GM12878 (cell line): ENCODE results near the gene REV1. TPM values are rescaled to one million over a fixed set of nuclear protein-coding genes. Genes with fewer than 3 reads are reported as not detected.

Experiments
- ATAC-seq: fragments of 200-7000 bp; cut with Tn5 transposase; 3 replicates; pipeline ENCODE4 v1.9.1; 2020; ENCODE audit warnings: mild to moderate bottlenecking, moderate library complexity
- BruUV-seq: library from RNA; stranded (reverse); fragments of 400-500 nt; replicated peaks from 2 replicates; lab custom pipeline; 2021; lab: Mats Ljungman, UMichigan
- CTCF ChIA-PET: fragments of 300-600 bp; sonication (Branson Sonifier 250); formaldehyde crosslinking; extraction: SDS; loops from one replicate; lab custom pipeline; 2021; ENCODE audit warnings: inconsistent platforms; lab: Yijun Ruan, JAX
- POLR2A ChIA-PET: fragments of 350-600 bp; formaldehyde crosslinking; extraction: SDS; loops from one replicate; lab custom pipeline; 2021; ENCODE audit warnings: inconsistent platforms; lab: Charles Lee
- RAD21 ChIA-PET: fragments of 300-600 bp; sonication (Branson Sonifier 250); formaldehyde crosslinking; loops from one replicate; lab custom pipeline; 2023; ENCODE audit warnings: antibody characterized with exemption; ENCODE audit not compliant: unreplicated experiment; lab: Charles Lee
- SMC1A ChIA-PET: fragments of 300-600 bp; sonication (Branson Sonifier 250); formaldehyde crosslinking; loops from one replicate; lab custom pipeline; 2023; ENCODE audit not compliant: unreplicated experiment, uncharacterized antibody; lab: Charles Lee
- DNase-seq: peaks from one replicate; pipeline ENCODE4 v3.0.0-alpha.2; 2011; ENCODE audit warnings: low read depth, low spot score
- FAIRE-seq: peaks from 3 replicates; lab custom pipeline; 2011; peaks lifted over from hg19 to GRCh38; lab: Jason Lieb, UNC
- H2AFZ ChIP-seq: 2 replicates; pipeline ENCODE4 v1.6.0; 2011; ENCODE audit warnings: low read depth, low read length, control low read depth; ENCODE audit not compliant: control insufficient read depth
- H3K27ac ChIP-seq: 2 replicates; pipeline ENCODE4 v1.5.1; 2011; ENCODE audit warnings: control low read depth; ENCODE audit not compliant: control insufficient read depth, insufficient read depth
- H3K27me3 ChIP-seq, 2 experiments: replicated peaks in 1 of 2; 2 replicates each; pipeline versions ENCODE4 v1.6.0 to v1.6.1; 2011; ENCODE audit warnings: low read length in 1 of 2; ENCODE audit not compliant: control insufficient read depth in 2 of 2, insufficient read depth in 2 of 2
- H3K36me3 ChIP-seq, 2 experiments: 2 replicates each; pipeline ENCODE4 v1.5.1; 2011; ENCODE audit warnings: low read length in 1 of 2; ENCODE audit not compliant: control insufficient read depth in 2 of 2, insufficient read depth in 2 of 2
- H3K4me1 ChIP-seq: 2 replicates; pipeline ENCODE4 v1.6.1; 2011; ENCODE audit warnings: mild to moderate bottlenecking, low read length, moderate library complexity, mixed read lengths; ENCODE audit not compliant: control insufficient read depth, insufficient read depth
- H3K4me2 ChIP-seq: 2 replicates; pipeline ENCODE4 v1.6.0; 2011; ENCODE audit warnings: control low read depth; ENCODE audit not compliant: control insufficient read depth, insufficient read depth
- H3K4me3 ChIP-seq: fragments of 200-600 bp; sonication (generic); 2 replicates; pipeline ENCODE4 v1.5.1; 2016
- H3K79me2 ChIP-seq: 2 replicates; pipeline ENCODE4 v1.6.0; 2011; ENCODE audit warnings: low read length; ENCODE audit not compliant: control insufficient read depth, insufficient read depth
- H3K9ac ChIP-seq: 2 replicates; pipeline ENCODE4 v1.8.0; 2011; ENCODE audit warnings: low read length, control low read depth, mixed read lengths; ENCODE audit not compliant: control insufficient read depth, insufficient read depth
- H3K9me3 ChIP-seq: replicated peaks from 3 replicates; pipeline ENCODE4 v1.5.1; 2011; ENCODE audit warnings: mild to moderate bottlenecking, low read length; ENCODE audit not compliant: control insufficient read depth, insufficient read depth
- H4K20me1 ChIP-seq: 2 replicates; pipeline ENCODE4 v1.6.0; 2011; ENCODE audit not compliant: control insufficient read depth, insufficient read depth
- BRCA1 ChIP-seq: IDR thresholded peaks from 2 replicates; pipeline ENCODE4 v1.6.1; 2011; ENCODE audit warnings: low read depth, low read length, improper control_type of control experiment
- CREB1 ChIP-seq: IDR thresholded peaks from 2 replicates; pipeline ENCODE4 v1.6.1; 2012; ENCODE audit warnings: low read depth, mild to moderate bottlenecking, inconsistent platforms
- CREM ChIP-seq: IDR thresholded peaks from 2 replicates; pipeline ENCODE4 v1.6.1; 2014; ENCODE audit warnings: antibody characterized with exemption, low read depth
- NFXL1 ChIP-seq: fragments of 450-650 bp; IDR thresholded peaks from 2 replicates; pipeline ENCODE4 v1.6.1; 2017; ENCODE audit warnings: antibody characterized with exemption, mild to moderate bottlenecking, borderline replicate concordance
- NR2C1 ChIP-seq: fragments of 450-650 bp; IDR thresholded peaks from 2 replicates; pipeline ENCODE4 v1.6.1; 2017; ENCODE audit warnings: antibody characterized with exemption, mild to moderate bottlenecking, moderate library complexity
- POLR2AphosphoS2 ChIP-seq: IDR thresholded peaks from 2 replicates; pipeline ENCODE4 v1.6.1; 2011; ENCODE audit warnings: low read depth, mild to moderate bottlenecking, low read length, improper control_type of control experiment, moderate library complexity
- RCOR1 ChIP-seq: conservative IDR thresholded peaks from 2 replicates; pipeline ENCODE4 v1.6.1; 2012; ENCODE audit warnings: low read depth, low read length, improper control_type of control experiment
- TBL1XR1 ChIP-seq: IDR thresholded peaks from 2 replicates; pipeline ENCODE4 v1.6.1; 2012; ENCODE audit warnings: low read depth, low read length, improper control_type of control experiment
- USF1 ChIP-seq: IDR thresholded peaks from 2 replicates; pipeline ENCODE4 v1.6.1; 2011; ENCODE audit warnings: borderline replicate concordance, low read depth, mild to moderate bottlenecking, moderate library complexity, mixed read lengths, low read length; ENCODE audit not compliant: insufficient read depth; ENCODE audit errors: extremely low read length
- YBX1 ChIP-seq: fragments of 450-650 bp; IDR thresholded peaks from 2 replicates; pipeline ENCODE4 v1.6.1; 2016; ENCODE audit warnings: antibody characterized with exemption
- WGBS: methylation state at CpG from one replicate; pipeline ENCODE4 v1.1.6; 2016; ENCODE audit warnings: low lambda C conversion rate; ENCODE audit not compliant: insufficient replicate concordance, insufficient coverage; ENCODE audit errors: missing lambda C conversion rate; 5-methylcytosine and 5-hydroxymethylcytosine counted together
- in situ Hi-C: fragments of 300-500 bp; cut with MboI; formaldehyde crosslinking; loops from 9 replicates; pipeline ENCODE4 v1.14.3; 2018; ENCODE audit warnings: mixed read lengths
- intact Hi-C: fragments of 100-400 bp; cut with micrococcal nuclease; formaldehyde crosslinking; loops from one replicate; pipeline ENCODE4 v1.14.2; 2022; ENCODE audit not compliant: unreplicated experiment
- polyA plus RNA-seq, 11 experiments: library from polyadenylated mRNA; depleted of rRNA in 4 of 11; unstranded in 6 of 11; stranded (reverse) in 5 of 11; fragments of >200 nt; fragmentation: Nextera tagmentation in 4 of 11; fragmentation: Illumina TruSeq in 1 of 11; extraction: Ambion mirVana in 4 of 11; extraction: Trizol in 1 of 11; gene quantifications; 1 replicate in 1 of 11; 2 replicates in 10 of 11; pipeline versions ENCODE4 v1.2.1 to v1.2.3, GENCODE V29; 2011 to 2016; ENCODE audit warnings: inconsistent platforms in 2 of 11, missing spikeins in 2 of 11, low read depth in 1 of 11
- total RNA-seq, 4 experiments: library from RNA; depleted of rRNA in 3 of 4; stranded (reverse); fragments of >200 nt in 3 of 4; fragmentation: Illumina TruSeq in 1 of 4; extraction: Trizol in 1 of 4; gene quantifications; 2 replicates each; pipeline versions ENCODE4 v1.2.1 to v1.2.3, GENCODE V29; 2013 to 2021
- TF ChIP-seq, protein P1 (sequence below): fragments of 450-650 bp; IDR thresholded peaks from 2 replicates; pipeline ENCODE4 v1.6.1; 2018; ENCODE audit warnings: mild to moderate bottlenecking, low read depth, moderate library complexity; ENCODE audit not compliant: partially characterized antibody
- TF ChIP-seq, protein P2 (sequence below): IDR thresholded peaks from 2 replicates; pipeline ENCODE4 v1.6.1; 2012; ENCODE audit warnings: low read depth, low read length, improper control_type of control experiment

The REV1 gene
- total and polyA plus RNA-seq, 10 of the 15 experiments (the other 5 are each of a cell fraction or from before 2014, with no cell fraction given): 11.3 to 46.8 (median 29.0) TPM

DNA sequence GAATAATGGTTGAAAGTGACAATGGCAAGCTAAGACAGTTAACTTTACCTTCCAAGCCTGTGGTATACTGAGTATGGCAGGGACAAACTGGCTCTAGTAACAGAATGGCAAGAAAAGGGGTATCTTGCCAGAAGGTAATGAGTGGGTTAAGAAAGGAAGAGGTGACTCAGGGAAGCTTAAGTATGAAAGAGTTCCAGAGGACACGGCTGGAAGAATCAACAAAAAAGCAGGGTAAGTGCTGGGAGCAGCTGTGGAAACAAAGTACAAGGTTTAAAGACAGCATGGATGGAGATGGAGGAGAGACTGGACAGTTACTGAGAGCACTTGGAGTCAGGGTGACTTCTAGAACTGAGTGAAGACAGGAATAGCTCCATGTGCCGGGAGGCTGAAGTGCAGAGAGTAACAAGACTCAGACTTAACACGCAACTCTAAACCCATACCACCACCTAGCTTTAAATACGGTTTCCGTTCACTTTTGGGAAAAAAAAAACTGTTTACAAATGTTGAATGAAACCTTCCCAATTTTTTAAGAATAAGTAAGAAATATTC lies 69.0 kb downstream of the REV1 start:
- H3K79me2 ChIP-seq: no peaks in the 10 kb centered on the region
- no peaks in the 10 kb centered on the region for H3K4me1 ChIP-seq
- CTCF ChIA-PET: interaction anchor here (1.0 to 1.2 kb wide), 4 partner anchors 9 to 21 kb away, joined by 3 to 4 read pairs (median 4); no protein-coding TSS in a partner anchor
- 98% methylated on average over 5 of the region's 5 CpGs for whole genome bisulfite sequencing
- no peaks in the 10 kb centered on the region for H3K27me3 ChIP-seq
- TF ChIP-seq, protein P1, sequence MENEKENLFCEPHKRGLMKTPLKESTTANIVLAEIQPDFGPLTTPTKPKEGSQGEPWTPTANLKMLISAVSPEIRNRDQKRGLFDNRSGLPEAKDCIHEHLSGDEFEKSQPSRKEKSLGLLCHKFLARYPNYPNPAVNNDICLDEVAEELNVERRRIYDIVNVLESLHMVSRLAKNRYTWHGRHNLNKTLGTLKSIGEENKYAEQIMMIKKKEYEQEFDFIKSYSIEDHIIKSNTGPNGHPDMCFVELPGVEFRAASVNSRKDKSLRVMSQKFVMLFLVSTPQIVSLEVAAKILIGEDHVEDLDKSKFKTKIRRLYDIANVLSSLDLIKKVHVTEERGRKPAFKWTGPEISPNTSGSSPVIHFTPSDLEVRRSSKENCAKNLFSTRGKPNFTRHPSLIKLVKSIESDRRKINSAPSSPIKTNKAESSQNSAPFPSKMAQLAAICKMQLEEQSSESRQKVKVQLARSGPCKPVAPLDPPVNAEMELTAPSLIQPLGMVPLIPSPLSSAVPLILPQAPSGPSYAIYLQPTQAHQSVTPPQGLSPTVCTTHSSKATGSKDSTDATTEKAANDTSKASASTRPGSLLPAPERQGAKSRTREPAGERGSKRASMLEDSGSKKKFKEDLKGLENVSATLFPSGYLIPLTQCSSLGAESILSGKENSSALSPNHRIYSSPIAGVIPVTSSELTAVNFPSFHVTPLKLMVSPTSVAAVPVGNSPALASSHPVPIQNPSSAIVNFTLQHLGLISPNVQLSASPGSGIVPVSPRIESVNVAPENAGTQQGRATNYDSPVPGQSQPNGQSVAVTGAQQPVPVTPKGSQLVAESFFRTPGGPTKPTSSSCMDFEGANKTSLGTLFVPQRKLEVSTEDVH: no peak
- TF ChIP-seq NR2C1: no peak
- TF ChIP-seq, all 136 proteins: peak for 0
- ATAC-seq (no peak), FAIRE-seq (no peak), DNase-seq (no peak)
- BruUV-seq: no TSS peak
- Histone ChIP-seq H3K4me3 (no peak overlapping the region), H2AFZ (no peak overlapping the region), H3K36me3 (peaks cover 11 to 27% of the 10 kb centered on the region in 2 experiments), H3K9ac (no peak overlapping the region), H4K20me1 (no peaks in the 10 kb centered on the region), H3K9me3 (no peaks in the 10 kb centered on the region), H3K27ac (no peak overlapping the region), H3K4me2 (no peak overlapping the region)
- ChIA-PET SMC1A (interaction anchor here (0.9 kb wide), 1 partner anchor 16 kb away, joined by 3 read pairs; no protein-coding TSS in a partner anchor), POLR2A (interaction anchor here (0.7 to 1.6 kb wide), 4 partner anchors 15 to 655 kb away, joined by 3 to 5 read pairs (median 3); no protein-coding TSS in a partner anchor), RAD21 (interaction anchor here (0.8 kb wide), 1 partner anchor 18 kb away, joined by 3 read pairs; no protein-coding TSS in a partner anchor)
- in situ Hi-C loops (no loop called here), intact Hi-C loops (no loop called here)

DNA sequence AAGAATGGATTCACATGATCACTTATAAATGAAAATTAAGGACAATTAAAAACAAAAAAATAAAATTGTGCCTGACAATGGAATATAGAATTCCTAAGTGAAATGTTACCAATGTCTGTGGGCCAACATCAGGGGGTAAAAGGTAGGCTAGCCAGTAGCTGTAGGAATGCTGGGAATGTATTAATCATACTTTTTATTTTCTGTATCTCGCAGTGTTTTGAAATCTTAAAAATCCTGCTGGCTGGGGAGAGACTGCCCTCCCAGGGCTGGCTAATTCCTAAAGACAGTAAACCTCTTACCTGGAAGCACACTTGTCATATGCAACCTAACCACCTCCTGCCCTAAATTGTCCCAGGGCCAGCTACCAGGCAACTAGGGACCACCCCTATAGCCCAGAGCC lies 69.8 kb downstream of the REV1 start:
- no peaks in the 10 kb centered on the region for H3K79me2 ChIP-seq
- ChIA-PET SMC1A (no interaction called here), CTCF (interaction anchor here (1.0 kb wide), 2 partner anchors 10 to 17 kb away, joined by 4 read pairs; no protein-coding TSS in a partner anchor), RAD21 (no interaction called here), POLR2A (interaction anchor here (1.6 kb wide), 1 partner anchor 14 kb away, joined by 3 read pairs; no protein-coding TSS in a partner anchor)
- no peak overlapping the region for H2AFZ ChIP-seq
- WGBS: 100% methylated on average over 1 of the region's 1 CpG
- no peak overlapping the region for H3K9ac ChIP-seq
- H3K4me3 ChIP-seq: no peak overlapping the region
- H3K36me3 ChIP-seq: peaks cover 11 to 27% of the 10 kb centered on the region in 2 experiments
- H3K4me2 ChIP-seq: no peak overlapping the region
- intact Hi-C loops (no loop called here), in situ Hi-C loops (no loop called here)
- DNase-seq: no peak
- H3K4me1 ChIP-seq: no peaks in the 10 kb centered on the region
- BruUV-seq: no TSS peak
- no peaks in the 10 kb centered on the region for H4K20me1 ChIP-seq
- H3K27me3 ChIP-seq: no peaks in the 10 kb centered on the region
- H3K9me3 ChIP-seq: no peaks in the 10 kb centered on the region
- ATAC-seq: no peak
- FAIRE-seq: no peak
- no peak overlapping the region for H3K27ac ChIP-seq
- TF ChIP-seq POLR2AphosphoS2 (no peak), RCOR1 (no peak), YBX1 (no peak), USF1 (no peak), TBL1XR1 (no peak), CREM (no peak), BRCA1 (no peak), CREB1 (no peak), NFXL1 (no peak)
- TF ChIP-seq, protein P2, sequence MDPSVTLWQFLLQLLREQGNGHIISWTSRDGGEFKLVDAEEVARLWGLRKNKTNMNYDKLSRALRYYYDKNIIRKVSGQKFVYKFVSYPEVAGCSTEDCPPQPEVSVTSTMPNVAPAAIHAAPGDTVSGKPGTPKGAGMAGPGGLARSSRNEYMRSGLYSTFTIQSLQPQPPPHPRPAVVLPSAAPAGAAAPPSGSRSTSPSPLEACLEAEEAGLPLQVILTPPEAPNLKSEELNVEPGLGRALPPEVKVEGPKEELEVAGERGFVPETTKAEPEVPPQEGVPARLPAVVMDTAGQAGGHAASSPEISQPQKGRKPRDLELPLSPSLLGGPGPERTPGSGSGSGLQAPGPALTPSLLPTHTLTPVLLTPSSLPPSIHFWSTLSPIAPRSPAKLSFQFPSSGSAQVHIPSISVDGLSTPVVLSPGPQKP: no peak
